Activated naive CD8-positive, alpha-beta T cell treated with anti-CD3 and anti-CD28 coated beads, Interleukin-2, amount 50 U/mL, for 24 hours (primary cell): ENCODE measurements around the gene SYF2.

Experiments used
- ATAC-seq: fragments of 150-1000 bp; cut with Tn5 transposase; one replicate; pipeline ENCODE4 v1.10.0; 2021
- DNase-seq: peaks from one replicate; pipeline ENCODE4 v3.0.0; 2021
- H3K27ac Mint-ChIP-seq: one replicate; pipeline ENCODE4 v1.8.0; 2021; ENCODE audit warnings: mild to moderate bottlenecking, mixed read lengths
- H3K27me3 Mint-ChIP-seq: one replicate; pipeline ENCODE4 v1.8.0; 2021; ENCODE audit warnings: mixed read lengths
- H3K36me3 Mint-ChIP-seq: one replicate; pipeline ENCODE4 v1.8.0; 2021; ENCODE audit warnings: low read depth, mixed read lengths
- H3K4me1 Mint-ChIP-seq: one replicate; pipeline ENCODE4 v1.8.0; 2021; ENCODE audit warnings: mixed read lengths
- H3K4me3 Mint-ChIP-seq: one replicate; pipeline ENCODE4 v1.8.0; 2021; ENCODE audit warnings: mild to moderate bottlenecking, moderate library complexity, mixed read lengths
- H3K9me3 Mint-ChIP-seq: one replicate; pipeline ENCODE4 v1.8.0; 2021; ENCODE audit warnings: mixed read lengths

SYF2 gene

DNA sequence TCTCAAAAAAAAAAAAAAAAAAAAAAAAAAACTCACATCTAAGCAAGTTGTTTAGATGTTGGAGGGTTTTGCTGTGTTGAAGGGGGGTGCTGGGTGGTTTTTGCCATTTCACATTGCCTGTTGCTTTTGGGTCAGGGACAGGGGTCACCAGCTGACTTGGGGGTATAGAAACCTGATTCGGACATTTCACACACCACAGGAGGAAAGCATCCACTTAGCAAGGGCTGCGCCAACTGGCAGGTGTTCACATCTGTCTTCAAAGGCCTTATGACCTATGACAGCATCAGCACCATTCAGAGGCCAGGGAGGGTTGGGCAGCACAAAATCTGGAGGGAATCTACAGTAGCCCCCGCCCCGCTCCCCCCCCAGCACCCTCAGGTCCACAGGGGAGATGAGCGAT lies 45.2 kb downstream of the SYF2 start:
- H3K4me1 Mint-ChIP-seq: no peaks in the 10 kb centered on the region
- H3K27me3 Mint-ChIP-seq: peaks cover 5% of the 10 kb centered on the region
- H3K9me3 Mint-ChIP-seq: no peaks in the 10 kb centered on the region
- no peak overlapping the region for H3K27ac Mint-ChIP-seq
- H3K4me3 Mint-ChIP-seq: no peak overlapping the region
- H3K36me3 Mint-ChIP-seq: no peaks in the 10 kb centered on the region
- DNase-seq (no peak), ATAC-seq (no peak)

DNA sequence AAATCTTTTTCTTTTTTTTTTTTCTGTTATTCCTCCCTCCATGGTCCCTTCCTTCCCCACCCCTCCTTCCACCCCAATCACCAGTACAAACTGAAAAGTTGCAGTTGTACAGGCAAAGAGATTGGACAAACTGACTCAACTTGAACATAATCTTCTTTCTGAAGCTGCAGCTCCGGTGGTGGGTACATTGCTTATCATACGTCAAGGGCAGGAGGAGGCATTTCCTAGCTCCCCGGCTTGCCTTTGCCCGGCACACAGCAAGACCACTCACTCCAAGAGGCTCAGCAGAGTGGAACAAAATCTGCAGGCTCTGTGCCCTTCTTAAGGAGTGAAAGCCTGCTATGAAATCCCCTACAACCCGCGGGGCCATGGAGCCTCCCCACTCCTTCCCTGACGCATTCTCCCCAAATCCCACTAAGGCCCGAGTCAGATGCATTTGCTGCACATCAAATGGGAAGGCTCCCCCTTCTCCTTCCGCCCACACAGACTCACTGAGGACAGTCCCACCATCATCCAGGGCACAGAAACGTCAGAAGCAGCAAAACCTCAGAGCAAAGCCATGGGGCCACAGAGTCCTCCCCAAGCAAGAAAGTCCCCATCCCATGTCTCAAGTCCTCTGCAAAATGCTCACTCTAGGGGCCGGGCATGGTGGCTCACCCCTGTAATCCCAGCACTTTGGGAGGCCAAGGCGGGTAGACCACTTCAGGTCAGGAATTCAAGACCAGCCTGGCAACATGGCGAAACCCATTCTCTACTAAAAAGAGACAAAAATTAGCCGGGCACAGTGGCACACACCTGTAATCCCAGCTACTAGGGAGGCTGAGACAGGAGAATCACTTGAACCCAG lies 45.9 kb downstream of the SYF2 start:
- ATAC-seq: no peak
- Mint-ChIP-seq H3K27me3 (peaks cover 5% of the 10 kb centered on the region), H3K4me3 (no peak overlapping the region), H3K4me1 (no peaks in the 10 kb centered on the region), H3K9me3 (no peaks in the 10 kb centered on the region), H3K36me3 (no peaks in the 10 kb centered on the region), H3K27ac (no peak overlapping the region)
- no peak for DNase-seq

DNA sequence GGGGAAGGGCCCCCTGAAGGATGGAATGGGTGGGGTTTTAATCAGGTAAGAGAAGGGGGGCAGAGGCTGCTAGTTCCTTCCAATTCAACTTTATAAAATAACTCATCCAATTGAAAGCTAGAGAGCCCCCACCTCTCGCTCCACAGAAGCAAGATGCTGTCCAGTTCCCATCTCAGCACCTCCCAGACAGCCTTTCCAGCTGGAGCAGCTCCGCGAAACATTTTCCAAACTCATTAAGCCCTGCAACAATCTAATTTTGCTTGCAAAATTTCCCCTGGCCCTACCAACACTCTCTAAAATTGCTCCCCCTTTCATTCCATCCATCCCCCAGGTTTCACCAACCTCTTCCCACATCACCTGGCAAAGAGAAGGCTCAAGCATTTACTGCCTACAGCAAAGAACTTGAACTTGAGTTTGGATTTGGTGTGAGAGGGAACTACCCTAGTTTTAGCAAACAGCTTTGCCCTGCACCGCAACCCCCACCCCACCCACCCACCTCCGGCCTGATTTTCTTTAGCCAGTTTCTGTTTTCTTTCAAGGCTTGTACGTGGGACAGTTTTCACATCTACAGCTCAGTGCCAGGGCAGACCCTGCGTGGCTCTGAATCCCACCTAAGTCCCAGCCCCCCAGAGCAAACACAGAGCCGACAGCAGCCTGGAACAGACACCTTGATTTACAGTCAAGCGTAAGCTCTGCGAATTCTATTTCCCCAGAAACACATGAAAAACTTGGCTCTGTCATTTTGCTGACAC lies 46.7 kb downstream of the SYF2 start:
- ATAC-seq: no peak
- no peak for DNase-seq
- Mint-ChIP-seq H3K36me3 (no peaks in the 10 kb centered on the region), H3K27me3 (peaks cover 5% of the 10 kb centered on the region), H3K4me1 (no peaks in the 10 kb centered on the region), H3K27ac (no peak overlapping the region), H3K9me3 (no peaks in the 10 kb centered on the region), H3K4me3 (no peak overlapping the region)

DNA sequence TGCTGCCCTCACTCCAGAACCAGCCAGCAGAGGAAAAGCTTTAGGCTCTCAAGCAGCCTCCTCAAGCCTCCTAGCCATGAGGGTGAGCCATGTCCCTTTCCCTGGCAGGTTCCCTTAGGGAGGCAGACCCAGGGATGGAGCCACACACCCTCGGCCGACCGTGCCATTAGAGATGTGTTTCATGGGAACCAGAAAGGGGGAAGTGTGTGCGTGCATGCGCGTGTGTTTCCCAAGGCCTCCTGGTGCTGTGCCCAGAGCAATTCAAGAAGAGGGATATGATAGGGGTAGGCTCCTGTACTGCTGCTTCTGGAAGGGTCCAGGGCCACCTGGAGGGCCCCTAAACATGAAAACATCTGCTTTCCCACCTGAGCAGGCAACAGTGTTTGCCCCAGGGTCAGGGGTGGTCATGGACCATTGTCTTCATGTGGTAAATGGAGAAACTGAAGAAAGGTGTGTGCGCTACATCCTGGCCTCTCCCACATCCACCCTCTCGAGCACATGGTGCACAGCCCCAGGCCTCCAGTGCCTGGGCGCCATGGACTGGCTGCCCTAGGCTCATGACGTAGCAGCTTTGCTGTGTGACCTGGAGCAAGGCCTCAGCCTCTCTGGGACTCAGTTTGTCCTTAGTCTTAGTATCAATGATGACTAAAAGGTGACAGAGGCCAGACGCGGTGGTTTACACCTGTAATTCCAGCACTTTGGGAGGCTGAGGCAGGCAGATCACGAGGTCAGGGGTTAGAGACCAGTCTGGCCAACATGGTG lies 48.1 kb downstream of the SYF2 start:
- no peaks in the 10 kb centered on the region for H3K36me3 Mint-ChIP-seq
- no peak overlapping the region for H3K4me3 Mint-ChIP-seq
- DNase-seq (no peak), ATAC-seq (no peak)
- H3K27ac Mint-ChIP-seq: no peak overlapping the region
- peaks cover 5% of the 10 kb centered on the region for H3K27me3 Mint-ChIP-seq
- no peaks in the 10 kb centered on the region for H3K4me1 Mint-ChIP-seq
- no peaks in the 10 kb centered on the region for H3K9me3 Mint-ChIP-seq

DNA sequence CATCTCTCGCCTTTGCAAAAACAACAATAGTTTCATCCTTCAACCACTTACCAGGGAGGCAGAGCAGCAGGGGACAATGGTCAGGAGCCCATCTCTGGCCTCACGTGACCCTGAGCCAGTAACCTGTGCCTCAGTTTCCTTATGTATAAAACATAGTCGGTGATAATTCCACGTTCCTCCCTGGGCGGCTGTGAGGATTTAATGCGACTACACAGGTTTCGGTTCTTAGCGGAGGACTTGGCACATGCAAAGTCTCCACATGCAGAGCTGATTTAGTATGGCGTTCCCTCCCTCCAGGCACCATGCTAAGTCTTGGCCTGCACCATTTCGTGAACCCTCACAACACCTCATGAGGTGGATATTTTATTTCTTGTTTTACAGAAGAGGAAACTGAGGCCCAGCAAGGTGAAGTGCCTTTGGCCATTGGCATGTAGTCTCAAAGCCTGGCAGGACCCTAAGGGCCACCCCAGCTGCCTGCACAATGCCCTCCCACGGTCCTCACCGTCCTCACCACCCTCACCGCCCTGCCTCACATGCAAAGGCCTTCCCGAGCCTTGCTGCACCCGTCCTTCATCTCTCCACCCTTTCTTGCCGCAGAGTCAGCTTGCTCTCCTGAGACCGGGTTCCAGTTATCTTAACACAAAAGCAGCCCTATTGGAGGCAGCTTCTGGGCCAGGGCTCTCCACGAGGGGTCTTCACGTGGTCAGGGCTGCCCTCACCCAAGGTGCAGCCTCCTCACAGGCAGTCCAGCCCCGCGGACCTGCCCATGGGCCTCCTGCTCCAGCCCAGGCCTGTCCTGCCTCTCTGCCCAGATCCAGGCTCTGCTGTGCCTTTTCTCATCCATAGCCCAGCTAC lies 48.9 kb downstream of the SYF2 start:
- ATAC-seq: no peak
- Mint-ChIP-seq H3K4me3 (no peak overlapping the region), H3K36me3 (no peaks in the 10 kb centered on the region), H3K4me1 (no peaks in the 10 kb centered on the region), H3K9me3 (no peaks in the 10 kb centered on the region), H3K27ac (no peak overlapping the region), H3K27me3 (peaks cover 5% of the 10 kb centered on the region)
- no peak for DNase-seq

DNA sequence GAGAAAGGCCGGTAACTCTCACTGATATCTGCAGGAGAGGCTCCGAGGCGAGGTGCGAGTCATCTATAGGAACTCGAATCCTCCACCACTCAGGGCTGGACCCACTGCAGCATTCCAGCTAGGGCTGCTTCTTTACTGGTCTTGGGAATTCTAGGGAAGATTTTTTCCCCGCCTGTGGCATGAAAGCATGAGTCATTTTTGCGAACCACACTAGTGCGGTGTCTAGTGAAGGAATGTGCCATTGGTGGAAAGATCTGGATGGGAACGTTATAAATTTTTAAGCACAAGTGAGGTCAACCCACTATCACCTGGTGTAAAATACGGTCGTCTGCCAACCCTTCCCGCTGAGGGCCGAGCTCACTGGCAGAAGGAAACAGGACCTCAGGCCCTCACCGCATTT lies 49.7 kb downstream of the SYF2 start:
- Mint-ChIP-seq H3K27ac (no peak overlapping the region), H3K4me1 (no peaks in the 10 kb centered on the region), H3K27me3 (peaks cover 5% of the 10 kb centered on the region), H3K9me3 (no peaks in the 10 kb centered on the region), H3K36me3 (no peaks in the 10 kb centered on the region), H3K4me3 (no peak overlapping the region)
- no peak for DNase-seq
- no peak for ATAC-seq

DNA sequence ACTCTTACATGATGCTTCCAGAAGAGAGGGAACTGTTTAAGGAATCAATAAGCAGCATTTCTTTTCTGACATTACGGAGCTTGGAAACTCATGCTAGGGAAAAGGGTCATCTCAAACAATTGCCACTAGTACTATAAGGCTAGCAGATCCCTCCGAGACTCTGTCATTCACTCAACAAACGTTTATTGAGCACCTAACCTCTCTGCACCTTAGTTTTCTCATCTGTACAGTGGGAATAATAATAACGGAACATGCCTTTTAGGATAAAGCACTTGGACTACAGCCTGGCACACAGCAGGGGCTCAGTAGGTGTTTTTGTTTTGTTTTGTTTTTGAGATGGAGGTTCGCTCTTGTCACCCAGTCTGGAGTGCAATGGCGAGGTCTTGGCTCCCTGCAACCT lies 51.3 kb downstream of the SYF2 start:
- H3K4me1 Mint-ChIP-seq: no peaks in the 10 kb centered on the region
- DNase-seq: no peak
- ATAC-seq: no peak
- peaks cover 8% of the 10 kb centered on the region for H3K9me3 Mint-ChIP-seq
- no peak overlapping the region for H3K4me3 Mint-ChIP-seq
- H3K27ac Mint-ChIP-seq: no peak overlapping the region
- H3K27me3 Mint-ChIP-seq: peaks cover 4% of the 10 kb centered on the region
- no peaks in the 10 kb centered on the region for H3K36me3 Mint-ChIP-seq

DNA sequence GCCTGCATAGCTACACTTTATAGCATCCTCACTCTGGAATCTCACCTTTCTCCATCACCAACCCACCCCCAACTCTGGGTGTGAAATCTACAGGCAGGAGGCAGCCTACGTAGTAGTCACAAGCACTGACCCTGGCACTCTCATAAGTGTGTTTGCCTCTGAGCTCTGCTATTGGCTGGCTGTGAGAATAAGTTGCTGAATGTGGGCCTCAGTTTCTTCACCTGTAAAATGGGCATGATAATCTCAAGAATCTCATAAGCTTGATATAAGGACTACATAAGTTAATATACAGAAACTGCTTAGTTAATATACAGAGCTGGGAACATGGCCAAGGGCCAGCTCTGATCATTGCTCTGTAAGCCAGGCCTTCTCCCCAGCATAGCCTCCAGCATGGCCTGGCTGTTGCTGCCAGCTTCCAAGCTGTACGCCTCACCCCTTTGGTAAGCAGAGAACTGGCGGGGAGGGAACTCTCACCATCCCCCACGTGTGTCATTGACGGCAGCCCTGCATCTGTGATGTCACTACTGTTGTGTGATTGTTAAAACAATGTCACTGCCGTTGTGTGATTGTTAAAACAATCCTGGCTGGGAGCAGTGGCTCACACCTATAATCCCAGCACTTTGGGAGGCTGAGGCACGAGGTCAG lies 53.3 kb downstream of the SYF2 start:
- Mint-ChIP-seq H3K27ac (no peak overlapping the region), H3K27me3 (no peaks in the 10 kb centered on the region), H3K4me3 (no peak overlapping the region), H3K9me3 (peaks cover 14% of the 10 kb centered on the region), H3K4me1 (no peaks in the 10 kb centered on the region), H3K36me3 (no peaks in the 10 kb centered on the region)
- DNase-seq: no peak
- ATAC-seq: no peak

DNA sequence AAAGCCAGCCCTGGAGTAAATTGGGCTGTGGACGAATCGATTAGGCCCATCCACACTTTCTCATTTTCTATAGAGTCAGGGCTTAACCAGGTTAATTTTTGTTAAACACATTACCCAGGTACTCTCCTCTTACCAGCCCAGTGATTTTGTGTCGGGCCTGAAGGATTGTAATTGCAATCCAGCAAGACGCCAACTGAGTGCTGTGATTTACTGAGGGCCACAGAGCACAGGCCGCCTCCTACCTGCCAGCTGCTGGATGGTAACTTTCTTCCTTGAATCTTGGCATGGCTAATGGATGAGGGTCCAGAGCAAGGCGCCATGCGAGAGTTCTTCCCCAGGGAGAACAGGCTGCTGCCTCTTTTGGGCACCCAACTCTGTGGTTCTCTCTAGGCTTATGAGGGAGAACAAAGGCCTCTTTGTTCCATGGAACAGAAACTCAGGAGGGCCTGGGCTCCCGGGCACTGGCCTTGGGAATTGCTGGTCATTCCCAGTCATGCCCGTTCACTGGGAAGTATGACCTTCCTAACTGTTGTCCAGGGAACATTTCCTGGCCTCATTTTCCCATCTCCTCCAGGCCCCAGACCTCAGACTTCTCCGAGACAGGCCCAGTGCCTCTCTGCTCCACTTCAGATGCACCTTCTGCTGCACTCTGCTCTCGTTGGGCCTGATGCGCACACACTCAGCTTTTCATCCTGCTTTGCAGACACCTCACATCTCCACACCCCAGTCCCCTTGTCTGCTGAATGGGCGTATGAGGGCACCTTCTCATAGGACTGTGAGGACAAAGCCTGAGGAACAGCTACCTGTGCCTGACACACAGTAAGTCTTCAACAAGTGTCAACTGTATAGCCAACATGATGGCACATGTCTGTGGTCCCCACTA lies 57.3 kb downstream of the SYF2 start:
- H3K4me1 Mint-ChIP-seq: no peaks in the 10 kb centered on the region
- no peaks in the 10 kb centered on the region for H3K36me3 Mint-ChIP-seq
- no peak overlapping the region for H3K27ac Mint-ChIP-seq
- H3K9me3 Mint-ChIP-seq: peaks cover 14% of the 10 kb centered on the region
- H3K4me3 Mint-ChIP-seq: no peak overlapping the region
- DNase-seq: no peak
- ATAC-seq: no peak
- H3K27me3 Mint-ChIP-seq: no peaks in the 10 kb centered on the region

DNA sequence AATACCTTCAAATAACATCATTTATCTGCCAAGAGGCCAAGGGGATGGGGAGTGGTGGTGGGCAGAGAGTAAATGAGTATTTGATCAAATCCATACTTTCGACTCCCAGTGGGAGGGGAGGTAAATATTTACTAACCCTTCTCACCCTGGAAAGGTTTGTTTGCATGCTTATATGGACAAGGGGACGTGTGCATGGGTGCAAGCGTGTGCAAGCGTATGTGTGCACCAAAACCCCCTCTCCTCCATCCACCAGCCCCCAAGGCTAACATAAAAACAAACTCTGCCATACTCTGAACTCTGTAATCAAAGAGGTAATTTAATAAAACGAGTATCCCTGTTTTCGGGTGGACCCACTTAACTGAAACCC lies 58.0 kb downstream of the SYF2 start:
- peaks cover 14% of the 10 kb centered on the region for H3K9me3 Mint-ChIP-seq
- no peaks in the 10 kb centered on the region for H3K36me3 Mint-ChIP-seq
- DNase-seq (no peak), ATAC-seq (no peak)
- H3K4me3 Mint-ChIP-seq: no peak overlapping the region
- H3K27ac Mint-ChIP-seq: no peak overlapping the region
- H3K27me3 Mint-ChIP-seq: no peaks in the 10 kb centered on the region
- H3K4me1 Mint-ChIP-seq: no peaks in the 10 kb centered on the region

DNA sequence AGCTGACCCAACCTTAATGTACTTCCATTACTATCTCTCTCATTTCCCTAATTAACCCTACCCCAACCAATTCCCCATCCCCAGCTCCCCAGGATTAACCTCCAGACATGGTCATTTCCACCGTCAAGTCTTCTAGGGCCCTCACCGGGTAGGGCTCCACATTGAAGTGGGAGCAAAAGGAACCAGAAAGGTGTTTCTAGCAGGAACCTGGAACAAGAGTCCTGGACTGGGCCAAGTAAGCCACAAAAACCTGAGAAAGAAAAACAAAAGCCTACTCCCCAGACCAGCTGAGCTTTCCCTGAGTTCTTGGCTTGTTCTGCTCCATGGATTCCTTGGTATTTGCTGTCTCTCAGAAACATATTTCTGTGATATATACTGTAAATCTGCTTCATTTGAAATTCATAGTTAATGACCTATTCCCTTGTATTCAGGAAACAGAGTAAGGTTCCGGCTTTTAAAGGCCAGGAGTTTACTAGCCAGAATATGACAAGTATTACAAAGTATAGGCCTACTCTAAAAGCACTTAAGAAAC lies 58.4 kb downstream of the SYF2 start:
- H3K4me3 Mint-ChIP-seq: no peak overlapping the region
- DNase-seq (no peak), ATAC-seq (no peak)
- no peaks in the 10 kb centered on the region for H3K4me1 Mint-ChIP-seq
- no peak overlapping the region for H3K27ac Mint-ChIP-seq
- no peaks in the 10 kb centered on the region for H3K27me3 Mint-ChIP-seq
- H3K36me3 Mint-ChIP-seq: no peaks in the 10 kb centered on the region
- H3K9me3 Mint-ChIP-seq: peaks cover 14% of the 10 kb centered on the region
